Esophagus muscularis mucosa (tissue), 4 donors: Measurements from ENCODE around the gene MDFIC2. TPM values are rescaled to one million over a fixed set of nuclear protein-coding genes. Genes with fewer than 3 reads are reported as not detected.
"Not testable (repeated sequence)": the region's sequence is repeated elsewhere in the genome, so short reads cannot be mapped to it uniquely, and the experiment has no call there.

Experiments used
- DNase-seq: peaks from one replicate; pipeline ENCODE4 v3.0.0-alpha.2; 2017; ENCODE audit errors: extremely low spot score
- H3K27ac ChIP-seq, 4 donors: fragments of 200-600 bp; sonication (generic); replicated peaks in 1 of 4; 1 replicate in 3 of 4; 2 replicates in 1 of 4; pipeline ENCODE4 v1.5.1; 2016 to 2019; ENCODE audit warnings: mild to moderate bottlenecking in 1 of 4
- H3K27me3 ChIP-seq, 4 donors: fragments of 200-600 bp; sonication (generic); one replicate each; pipeline versions ENCODE4 v1.5.1 to v1.6.0; 2016 to 2019
- H3K36me3 ChIP-seq, 4 donors: fragments of 200-600 bp; sonication (generic); one replicate each; pipeline ENCODE4 v1.5.1; 2016 to 2019
- H3K4me1 ChIP-seq, 4 donors: fragments of 200-600 bp; sonication (generic); one replicate each; pipeline ENCODE4 v1.5.1; 2016 to 2019
- H3K4me3 ChIP-seq, 4 donors: fragments of 200-600 bp; sonication (generic); 1 replicate in 2 of 4; 2 replicates in 2 of 4; pipeline ENCODE4 v1.5.1; 2016 to 2019; ENCODE audit warnings: mild to moderate bottlenecking in 4 of 4, moderate library complexity in 1 of 4
- H3K9me3 ChIP-seq, 4 donors: fragments of 200-600 bp; sonication (generic); 1 replicate in 3 of 4; 2 replicates in 1 of 4; pipeline ENCODE4 v1.5.1; 2016 to 2019
- CTCF ChIP-seq, 3 experiments: fragments of 200-600 bp in 2 of 3; fragments of 450-650 bp in 1 of 3; sonication (generic) in 2 of 3; IDR thresholded peaks; one replicate each; pipeline ENCODE4 v1.5.1; 2017 to 2019; ENCODE audit warnings: antibody characterized with exemption in 3 of 3, mild to moderate bottlenecking in 2 of 3, moderate library complexity in 1 of 3
- EP300 ChIP-seq: sonication (generic); formaldehyde crosslinking; IDR thresholded peaks from one replicate; pipeline ENCODE4 v1.6.1; 2017; ENCODE audit warnings: antibody characterized with exemption
- POLR2A ChIP-seq: fragments of 450-650 bp; IDR thresholded peaks from one replicate; pipeline ENCODE4 v1.6.1; 2017; ENCODE audit warnings: antibody characterized with exemption, moderate library complexity, mild to moderate bottlenecking, low read depth
- POLR2AphosphoS5 ChIP-seq, 2 donors: sonication (generic); formaldehyde crosslinking; IDR thresholded peaks; one replicate each; pipeline ENCODE4 v1.6.1; 2017; ENCODE audit warnings: antibody characterized with exemption in 2 of 2
- WGBS: methylation state at CpG from one replicate; pipeline ENCODE4 v1.1.5; 2018; 5-methylcytosine and 5-hydroxymethylcytosine counted together
- intact Hi-C: fragments of 100-400 bp; cut with DNase I; formaldehyde crosslinking; loops from one replicate; pipeline ENCODE4 v1.15.1; 2023
- total RNA-seq, 4 donors: library from RNA; depleted of rRNA; stranded (reverse); fragments of >200 nt; gene quantifications; one replicate each; pipeline versions ENCODE4 v1.1.0 to v1.2.1, GENCODE V29; 2016

The MDFIC2 gene
- total RNA-seq, 4 donors from 2014 or later = not detected

GRCh38 chr3:70352215-70352614 is 39.8 kb upstream of the MDFIC2 start:
- no peaks in the 10 kb centered on the region for H3K36me3 ChIP-seq
- peaks cover 0 to 6% (median 0%) of the 10 kb centered on the region in 4 donors for H3K9me3 ChIP-seq
- peaks cover 0 to 8% (median 4%) of the 10 kb centered on the region in 4 donors for H3K4me1 ChIP-seq
- H3K27ac ChIP-seq = no peak overlapping the region
- no peak for TF ChIP-seq EP300
- no peak for TF ChIP-seq POLR2A
- no peak for TF ChIP-seq CTCF (IDR thresholded peaks at IDR 0.05)
- TF ChIP-seq POLR2AphosphoS5 (IDR thresholded peaks at IDR 0.05) = no peak
- no peak for DNase-seq
- no peaks in the 10 kb centered on the region for H3K27me3 ChIP-seq
- intact Hi-C loops = loop anchor here (10.0 kb wide), 1 partner anchor 227 kb away; no protein-coding TSS in a partner anchor
- no peak overlapping the region for H3K4me3 ChIP-seq

- Histone ChIP-seq H3K27me3 (no peaks in the 10 kb centered on the region), H3K4me3 (no peak overlapping the region), H3K27ac (no peak overlapping the region), H3K4me1 (peaks cover 0 to 4% (median 4%) of the 10 kb centered on the region in 4 donors), H3K9me3 (peaks cover 0 to 5% (median 0%) of the 10 kb centered on the region in 4 donors), H3K36me3 (no peaks in the 10 kb centered on the region)
- no peak for TF ChIP-seq POLR2AphosphoS5 (IDR thresholded peaks at IDR 0.05)
- no peak for DNase-seq
- WGBS = 38% methylated on average over 1 of the region's 1 CpG
- intact Hi-C loops = no loop called here
Measured at GRCh38 chr3:70342149-70342548, 29.7 kb upstream of the MDFIC2 start.

- H3K27me3 ChIP-seq, H3K4me3 ChIP-seq, intact Hi-C loops, H3K4me1 ChIP-seq, H3K9me3 ChIP-seq, H3K36me3 ChIP-seq, DNase-seq, H3K27ac ChIP-seq: not testable (repeated sequence)
- 100% methylated on average over 1 of the region's 1 CpG for whole genome bisulfite sequencing
Measured at GRCh38 chr3:70336885-70337284, 24.4 kb upstream of the MDFIC2 start.

- Histone ChIP-seq H3K27ac (no peak overlapping the region), H3K4me1 (no peaks in the 10 kb centered on the region), H3K4me3 (no peak overlapping the region), H3K9me3 (no peaks in the 10 kb centered on the region), H3K27me3 (no peaks in the 10 kb centered on the region), H3K36me3 (no peaks in the 10 kb centered on the region)
- TF ChIP-seq EP300 (no peak), POLR2AphosphoS5 (IDR thresholded peaks at IDR 0.05) (no peak), CTCF (IDR thresholded peaks at IDR 0.05) (no peak), POLR2A (no peak)
- WGBS = 87% methylated on average over 3 of the region's 3 CpGs
- DNase-seq = no peak
- intact Hi-C loops = no loop called here
Measured at GRCh38 chr3:70333080-70333479, 20.6 kb upstream of the MDFIC2 start.

- Histone ChIP-seq H3K27ac (no peak overlapping the region), H3K4me1 (no peaks in the 10 kb centered on the region), H3K36me3 (no peaks in the 10 kb centered on the region), H3K4me3 (no peak overlapping the region), H3K9me3 (no peaks in the 10 kb centered on the region), H3K27me3 (no peaks in the 10 kb centered on the region)
- intact Hi-C loops = no loop called here
- 88% methylated on average over 1 of the region's 1 CpG for WGBS
- TF ChIP-seq POLR2A = no peak
- TF ChIP-seq EP300 = no peak
- TF ChIP-seq POLR2AphosphoS5 (IDR thresholded peaks at IDR 0.05) = no peak
- no peak for TF ChIP-seq CTCF (IDR thresholded peaks at IDR 0.05)
- no peak for DNase-seq
Measured at GRCh38 chr3:70315021-70315420, 2.6 kb upstream of the MDFIC2 start.

GRCh38 chr3:70310809-70311208 is 1.6 kb downstream of the MDFIC2 start:
- no peak overlapping the region for H3K4me3 ChIP-seq
- H3K27me3 ChIP-seq = no peaks in the 10 kb centered on the region
- H3K36me3 ChIP-seq = no peaks in the 10 kb centered on the region
- 88% methylated on average over 1 of the region's 1 CpG for WGBS
- no peak overlapping the region for H3K27ac ChIP-seq
- no peak for DNase-seq
- H3K4me1 ChIP-seq = peaks cover 0 to 5% (median 0%) of the 10 kb centered on the region in 4 donors
- no peak for TF ChIP-seq EP300
- no peak for TF ChIP-seq POLR2AphosphoS5 (IDR thresholded peaks at IDR 0.05)
- no peak for TF ChIP-seq POLR2A
- TF ChIP-seq CTCF (IDR thresholded peaks at IDR 0.05) = no peak
- no peaks in the 10 kb centered on the region for H3K9me3 ChIP-seq
- intact Hi-C loops = no loop called here
